GM03348 (cell line): ENCODE results near the gene GPR160.
A peak's percentile ranks its signal among the peaks of the same experiment; 100 is the strongest.

Experiments
- DNase-seq: peaks from one replicate; pipeline ENCODE4 v3.0.0; 2012; ENCODE audit warnings: low spot score

Gene GPR160

DNA sequence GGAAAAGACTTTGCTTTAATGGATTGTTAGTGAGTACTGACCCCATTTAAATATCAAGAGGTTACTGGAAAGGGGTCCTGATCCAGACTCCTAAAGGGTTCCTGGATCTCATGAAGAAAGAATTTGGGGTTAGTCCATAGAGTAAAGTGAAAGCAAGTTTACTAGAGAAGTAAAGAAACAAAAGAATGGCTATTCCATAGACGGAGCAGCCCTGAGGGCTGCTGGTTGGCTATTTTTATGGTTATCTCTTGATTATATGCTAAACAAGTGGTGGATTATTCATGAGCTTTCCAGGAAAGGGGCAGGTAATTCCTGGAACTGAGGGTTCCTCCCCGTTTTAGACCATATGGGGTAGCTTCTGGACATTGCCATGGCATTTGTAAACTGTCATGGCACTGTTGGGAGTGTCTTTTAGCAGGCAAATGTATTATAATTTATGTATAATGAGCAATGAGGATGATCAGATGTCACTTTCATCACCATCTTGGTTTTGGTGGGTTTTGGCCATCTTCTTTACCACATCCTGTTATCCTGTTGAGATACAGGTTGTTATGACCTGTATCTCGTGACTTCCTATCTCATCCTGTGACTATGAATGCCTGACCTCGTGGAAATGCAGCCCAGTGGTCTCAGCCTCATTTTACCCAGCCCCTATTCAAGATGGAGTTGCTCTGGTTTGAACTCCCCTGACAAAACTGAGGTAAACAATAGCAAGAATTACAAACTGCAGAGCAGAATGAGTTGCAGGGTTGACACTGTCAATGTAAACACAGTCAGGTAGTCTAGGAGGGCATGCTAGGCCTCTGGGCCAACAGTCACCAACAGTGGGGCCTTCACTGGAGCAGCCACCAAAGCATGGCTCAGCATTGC lies 10.3 kb upstream of the GPR160 start:
- no peak for DNase-seq

DNA sequence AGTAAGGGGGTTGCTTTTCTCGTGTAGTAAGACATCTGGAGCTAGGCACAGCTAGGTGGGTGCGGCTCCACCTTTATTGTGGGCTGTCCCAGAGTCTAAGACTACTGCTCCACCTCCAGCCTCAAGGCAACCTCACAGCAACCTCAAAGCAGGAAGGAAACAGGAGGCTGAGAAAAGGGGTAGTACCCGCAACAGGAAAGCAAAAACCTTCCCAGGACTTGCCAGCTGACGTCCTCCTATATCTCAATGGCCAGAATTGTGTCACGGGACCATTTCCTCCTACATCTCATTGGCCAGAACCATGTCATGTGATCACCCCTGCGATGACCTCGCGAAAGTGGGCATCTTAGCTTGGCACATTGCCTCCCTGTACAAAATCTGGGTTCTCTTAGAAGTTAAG lies 4.3 kb upstream of the GPR160 start:
- no peak for DNase-seq

DNA sequence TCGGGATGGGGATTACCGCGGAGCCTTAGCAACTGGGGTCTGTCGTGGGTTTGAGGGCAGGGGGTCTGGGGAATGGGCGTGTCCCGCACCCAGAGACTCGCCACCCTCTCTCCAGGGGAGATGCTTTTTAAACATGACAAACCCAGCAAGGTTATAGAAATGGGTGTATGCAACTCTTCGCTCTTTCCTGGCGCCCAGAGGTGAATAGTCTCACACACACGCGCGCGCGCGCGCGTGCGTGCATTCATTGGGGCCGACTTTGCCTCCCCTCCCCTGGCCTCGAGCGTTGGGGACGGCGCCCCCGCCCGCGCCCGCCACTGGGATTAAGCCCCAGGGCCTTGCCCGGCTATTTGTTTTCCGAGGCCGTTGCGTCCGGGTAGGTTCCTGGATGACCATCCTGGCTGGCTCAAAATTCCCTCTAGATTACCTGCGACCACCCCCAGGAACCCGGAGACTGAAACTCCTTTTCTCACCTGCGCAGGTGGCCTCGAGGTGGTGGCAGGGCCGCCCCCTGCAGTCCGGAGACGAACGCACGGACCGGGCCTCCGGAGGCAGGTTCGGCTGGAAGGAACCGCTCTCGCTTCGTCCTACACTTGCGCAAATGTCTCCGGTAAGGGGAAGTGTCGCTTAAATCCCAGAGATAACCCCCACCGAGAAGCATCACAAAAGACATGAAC lies 777 bp downstream of the GPR160 start:
- DNase-seq, result no peak

DNA sequence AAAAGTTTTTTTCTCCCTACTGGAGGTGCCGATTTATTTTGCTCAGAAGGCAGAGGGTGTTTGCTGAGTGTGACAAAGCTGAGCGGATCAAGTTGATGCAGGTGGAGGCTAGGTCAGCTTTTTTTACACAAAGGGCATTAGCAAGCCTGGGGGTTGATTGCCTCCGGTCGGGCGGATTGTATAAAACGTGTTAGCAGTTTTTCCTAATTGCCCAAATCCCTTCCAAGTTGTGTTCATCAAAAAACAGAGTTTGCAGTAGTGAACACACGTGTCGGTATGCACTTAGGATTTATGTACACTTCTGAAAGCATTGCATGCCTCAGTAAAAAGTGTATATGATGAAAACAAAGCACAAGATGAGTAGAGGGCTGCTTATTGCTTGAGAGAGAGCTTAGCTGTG lies 2.6 kb downstream of the GPR160 start:
- DNase-seq, result no peak

DNA sequence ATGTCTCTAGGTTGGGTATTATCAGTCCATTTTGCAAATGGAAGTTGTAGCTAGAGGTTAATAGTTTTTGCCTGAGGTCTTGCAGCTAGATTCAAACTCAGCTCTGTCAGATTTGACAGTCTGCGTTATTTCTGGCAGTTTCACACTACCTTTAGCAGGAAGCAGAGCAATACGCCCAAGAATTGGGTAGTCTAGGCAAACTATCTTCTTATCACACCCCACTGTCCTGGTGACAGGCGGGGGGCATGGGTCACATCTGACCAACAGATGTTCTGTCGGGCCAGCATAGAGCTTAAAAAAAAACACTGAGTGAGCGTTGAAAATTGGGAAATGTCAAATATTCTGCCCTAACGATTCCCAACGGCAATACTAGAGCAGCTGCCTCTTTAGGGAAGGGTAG lies 5.7 kb downstream of the GPR160 start:
- DNase-seq, result no peak

DNA sequence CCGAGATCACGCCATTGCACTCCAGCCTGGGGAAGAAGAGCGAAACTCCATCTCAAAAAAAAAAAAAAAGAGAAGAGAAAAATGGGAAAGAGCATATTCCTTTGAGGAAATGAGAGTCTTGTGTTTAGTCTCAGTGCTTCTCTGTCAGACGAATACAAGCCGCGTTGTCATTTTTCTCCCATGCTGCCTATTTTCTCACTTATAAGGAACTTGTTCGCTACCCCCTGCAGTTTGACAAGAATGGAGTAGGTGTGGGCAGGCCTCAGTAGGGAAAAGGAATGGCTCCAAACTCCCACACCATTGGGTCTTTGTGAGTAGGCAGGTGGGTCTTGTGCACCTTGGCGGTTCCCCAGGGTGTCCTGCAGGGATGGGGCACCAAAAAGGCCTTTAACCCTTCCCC lies 6.5 kb downstream of the GPR160 start:
- DNase-seq, result no peak

DNA sequence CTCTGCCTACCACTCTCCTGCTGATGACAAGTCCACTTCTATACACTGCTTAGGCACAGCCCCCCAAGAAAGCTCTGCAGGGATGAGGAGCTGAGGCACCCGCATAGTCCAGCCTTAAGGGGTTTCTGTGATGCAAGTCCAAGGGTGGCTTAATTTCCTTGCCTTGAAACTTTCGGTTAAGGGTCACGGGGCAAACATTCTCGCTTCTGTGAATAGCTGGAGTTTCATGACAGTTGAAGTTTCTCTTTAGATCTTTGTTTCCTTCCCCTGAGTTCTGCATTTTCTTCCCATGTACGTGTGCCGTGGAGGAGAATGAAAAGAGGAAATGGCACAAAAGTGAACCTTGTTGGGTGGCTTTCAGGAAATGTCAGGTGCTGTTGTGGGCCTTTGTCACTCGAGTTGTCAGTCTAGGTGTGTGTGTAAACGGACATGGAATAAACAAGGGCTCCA lies 7.0 kb downstream of the GPR160 start:
- DNase-seq, result no peak

DNA sequence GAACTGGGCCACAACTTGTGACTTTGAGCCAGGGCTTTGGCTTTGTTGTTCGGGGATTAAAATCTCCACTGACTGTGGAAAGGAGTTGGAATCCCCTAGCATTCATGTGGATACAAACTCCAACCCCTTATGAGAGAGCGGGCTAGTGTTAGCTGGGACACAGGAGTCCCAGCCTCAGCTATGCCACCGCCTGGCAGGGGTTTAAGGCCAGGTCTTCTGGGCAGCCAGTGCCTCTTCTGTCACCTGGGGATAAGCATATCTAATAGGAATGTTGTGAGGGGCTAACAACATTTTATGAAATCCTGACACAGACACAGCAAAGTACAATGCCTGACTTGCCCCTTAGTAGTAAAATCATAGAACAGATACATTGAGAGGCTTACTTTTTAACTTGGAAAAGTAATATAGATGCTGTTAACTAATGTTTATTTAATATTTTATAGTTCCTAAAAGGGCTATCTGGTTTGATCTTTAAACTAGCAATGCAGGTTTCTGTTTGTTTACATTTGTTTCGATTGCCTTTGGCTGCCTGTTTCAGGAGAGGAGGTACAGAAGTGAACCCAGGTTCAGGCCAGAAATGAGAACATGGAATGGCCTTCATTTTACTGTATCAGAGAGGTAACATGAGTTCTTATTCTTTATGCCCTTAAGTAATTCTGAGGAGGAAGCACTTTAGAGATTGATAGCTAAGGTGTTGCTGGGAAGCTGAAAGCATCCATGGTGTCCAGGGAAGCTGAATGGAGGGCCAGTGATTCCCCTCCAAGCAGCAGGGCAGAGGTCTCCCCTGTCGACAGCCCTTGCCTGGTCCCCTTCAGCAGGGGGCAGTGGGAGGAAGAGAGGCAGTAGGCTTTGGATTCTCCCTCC lies 8.7 kb downstream of the GPR160 start:
- DNase-seq, result no peak

DNA sequence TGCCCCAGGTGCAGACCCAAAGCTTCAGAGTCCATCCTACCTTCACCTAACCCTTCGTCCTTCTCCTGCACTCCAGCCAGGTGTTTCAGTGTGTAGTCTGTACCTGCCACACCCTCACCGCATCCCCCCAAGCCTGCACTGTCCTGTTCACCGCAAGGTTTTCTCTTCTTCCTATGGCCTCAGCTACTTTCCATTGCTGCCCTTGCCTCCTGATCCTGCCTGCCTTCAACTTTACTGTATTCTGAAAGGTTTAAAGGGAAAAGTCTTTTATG lies 9.3 kb downstream of the GPR160 start:
- DNase-seq, result no peak

DNA sequence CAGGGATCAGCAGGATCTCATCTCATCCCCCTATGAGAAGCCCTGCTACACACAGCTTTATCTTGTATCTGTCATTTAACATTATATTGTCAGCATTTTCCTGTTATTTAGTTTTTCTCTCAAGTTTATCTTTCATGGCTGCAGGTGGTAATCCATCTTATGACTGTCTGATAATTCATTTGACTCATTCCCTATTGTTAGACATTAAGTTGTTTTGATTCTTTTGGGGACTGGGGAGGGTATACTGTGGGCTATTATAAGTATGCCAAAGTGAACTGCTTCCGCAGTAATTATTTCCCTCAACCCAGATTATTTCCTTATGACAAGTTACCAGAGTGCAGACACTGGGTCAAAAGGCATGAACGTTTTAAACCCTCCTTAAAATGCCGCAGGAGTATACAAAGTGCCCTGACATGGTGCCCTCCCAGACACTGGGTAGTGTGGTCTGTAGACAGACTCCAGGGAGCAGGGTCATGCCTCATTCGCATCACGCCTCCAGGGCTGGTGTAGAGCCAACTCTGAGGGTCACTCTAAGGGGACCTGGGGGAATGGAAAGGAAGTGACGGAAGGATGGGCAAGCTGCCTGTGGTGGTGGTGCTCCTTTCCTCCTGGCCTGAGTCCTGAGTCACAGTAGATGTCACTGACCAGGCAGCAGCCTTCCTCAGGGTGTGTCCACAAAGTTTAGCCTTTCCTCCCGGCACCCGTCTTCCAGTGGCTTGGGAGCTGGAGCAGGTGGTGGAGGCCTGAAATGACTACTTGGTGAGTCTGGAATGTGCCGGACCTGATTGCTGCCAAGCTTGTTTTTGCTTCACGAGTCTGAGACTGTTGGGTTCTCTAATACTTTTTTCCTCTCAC lies 11.6 kb downstream of the GPR160 start:
- no peak for DNase-seq

DNA sequence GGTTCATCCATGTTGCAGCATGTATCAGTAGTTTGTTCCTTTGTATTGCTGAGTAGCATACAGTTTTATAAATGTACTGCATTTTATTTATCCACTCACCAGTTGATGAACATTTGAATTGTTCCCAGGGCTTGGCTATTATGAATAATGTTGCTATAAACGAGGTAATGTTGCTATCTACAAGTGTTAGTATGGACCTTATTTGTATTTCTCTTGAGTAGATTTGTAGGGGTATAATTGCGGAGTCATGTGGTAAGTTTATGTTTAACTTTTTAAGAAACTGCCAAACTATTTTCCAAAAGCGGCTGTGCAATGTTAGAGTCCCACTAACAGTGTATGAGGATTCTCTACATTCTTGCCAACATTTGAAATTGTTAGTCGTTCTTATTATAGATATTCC lies 13.0 kb downstream of the GPR160 start:
- no peak for DNase-seq

DNA sequence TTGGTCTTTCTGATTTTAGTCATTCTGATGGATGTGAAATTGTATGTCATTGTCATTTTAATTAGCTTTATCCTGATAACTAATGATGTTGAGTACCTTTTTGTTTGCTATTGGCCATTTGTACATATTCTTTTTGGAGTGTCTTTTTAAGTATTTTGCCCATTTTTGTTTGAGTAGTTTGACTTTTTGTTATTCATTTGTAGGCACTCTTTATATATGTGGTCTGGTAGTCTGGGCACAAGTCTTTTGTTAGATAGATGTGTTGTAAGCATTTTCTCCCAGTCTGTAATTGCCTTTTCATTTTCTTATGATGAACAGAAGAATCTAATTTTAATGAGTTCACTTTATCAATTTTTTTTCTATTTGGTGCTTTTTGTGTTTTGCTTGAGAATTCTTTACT lies 14.6 kb downstream of the GPR160 start:
- no peak for DNase-seq

DNA sequence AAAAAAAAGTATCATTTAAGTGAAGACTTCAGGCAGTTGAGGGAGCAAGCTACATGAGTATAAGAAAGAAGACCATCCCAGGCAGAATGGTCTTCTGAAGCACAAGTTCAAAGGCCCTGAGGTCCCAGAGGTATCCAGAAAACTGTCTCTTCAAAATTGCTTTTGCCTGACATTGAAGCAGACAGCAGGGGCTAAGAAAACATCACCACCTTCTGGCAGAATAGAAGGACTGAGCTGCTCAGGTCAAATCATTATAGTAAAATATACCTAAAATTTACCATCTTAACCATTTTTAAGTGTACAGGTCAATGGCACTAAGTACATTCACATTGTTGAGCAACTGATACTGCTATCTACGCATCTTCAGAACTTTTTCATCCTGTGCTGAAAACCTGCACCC lies 16.4 kb downstream of the GPR160 start:
- DNase-seq, result no peak

DNA sequence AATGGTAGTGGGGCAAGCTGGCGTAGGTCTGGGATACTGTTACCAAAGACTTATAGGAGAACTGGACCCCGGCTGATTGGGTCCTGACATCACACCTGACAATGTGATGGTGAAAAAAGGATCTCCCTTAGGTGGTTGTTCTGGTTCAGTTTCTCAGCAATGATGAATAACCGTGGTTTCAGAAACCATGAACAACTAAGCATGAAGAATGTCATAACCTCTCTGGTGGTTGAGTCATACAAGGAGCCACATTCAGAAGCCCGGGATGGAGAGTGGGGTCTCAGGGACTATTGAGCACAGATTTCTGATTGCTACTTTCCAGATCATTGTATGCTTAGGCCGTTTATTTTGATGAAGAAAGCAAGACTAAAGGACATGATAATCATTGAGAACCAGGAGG lies 17.4 kb downstream of the GPR160 start:
- DNase-seq, result peak; percentile 15

DNA sequence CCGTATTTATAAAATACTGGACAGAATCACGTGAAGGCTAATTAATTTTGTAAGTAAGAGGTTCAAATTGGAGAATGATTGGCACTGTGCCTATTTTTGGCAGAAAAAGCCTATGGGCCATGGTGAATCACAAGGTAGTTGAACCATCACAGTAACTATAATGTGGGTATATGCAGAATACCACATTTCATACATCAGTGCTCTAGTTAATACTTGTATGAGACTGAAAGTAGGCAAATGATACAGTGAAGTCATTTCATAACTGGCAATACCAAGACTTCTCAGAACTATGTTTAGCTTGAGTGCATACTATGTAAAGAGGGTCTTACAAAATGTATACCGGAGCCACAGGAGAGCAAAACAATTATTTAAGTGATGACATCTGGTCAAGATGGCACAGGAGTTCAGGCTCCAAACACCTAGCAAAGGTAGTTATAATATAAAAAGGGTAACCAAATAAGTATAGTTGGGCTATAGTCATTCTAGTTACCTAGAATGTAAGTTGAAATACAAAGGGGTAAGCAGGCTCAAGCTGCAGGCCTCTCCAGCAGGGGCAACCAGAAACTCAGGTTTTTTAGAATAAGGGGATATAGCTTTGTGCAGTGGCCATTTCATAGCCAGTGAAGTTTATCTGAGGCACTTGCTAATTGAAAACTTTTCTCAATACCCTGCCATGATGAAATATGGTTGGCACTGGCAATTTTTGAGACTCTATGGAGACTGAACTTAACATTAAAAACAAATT lies 19.1 kb downstream of the GPR160 start:
- no peak for DNase-seq

DNA sequence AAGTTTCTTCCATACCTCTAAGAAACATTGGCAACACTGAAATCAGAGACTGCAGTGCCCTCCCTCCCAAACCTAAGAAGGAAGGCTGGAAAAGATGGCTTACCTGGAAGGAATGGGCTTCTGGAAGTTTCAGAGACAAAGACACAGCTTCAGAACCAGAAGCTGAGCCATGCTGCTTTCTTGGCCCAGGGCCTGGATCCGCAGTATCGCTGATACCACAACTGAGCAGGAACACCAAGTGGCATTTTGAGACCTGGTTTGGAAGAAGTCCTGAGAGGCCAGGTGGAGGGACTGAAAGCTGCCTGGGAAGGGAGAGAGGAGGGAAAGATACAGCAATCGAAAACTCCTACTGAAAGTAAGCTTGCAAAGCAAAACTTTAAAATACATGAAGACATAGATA lies 19.8 kb downstream of the GPR160 start:
- DNase-seq, result no peak

DNA sequence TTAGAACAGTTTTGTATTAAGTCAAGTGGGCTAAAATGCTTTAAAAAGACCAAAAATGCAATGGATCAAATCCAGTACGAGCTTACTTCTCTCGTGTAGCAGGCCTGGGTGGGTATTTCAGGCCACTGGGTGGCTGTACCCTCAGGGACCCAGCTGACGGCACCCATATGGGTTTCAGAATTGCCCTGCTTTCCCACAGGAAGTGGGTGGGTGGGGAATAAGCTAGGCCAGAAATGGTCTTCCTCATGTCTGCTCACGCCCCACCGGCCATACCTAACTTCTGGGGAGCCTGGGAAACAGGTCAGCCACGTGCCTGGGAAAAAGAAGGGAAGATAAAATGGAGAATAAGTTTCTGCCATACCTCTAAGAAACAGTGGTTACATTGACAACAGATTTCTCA lies 20.3 kb downstream of the GPR160 start:
- DNase-seq, result no peak

DNA sequence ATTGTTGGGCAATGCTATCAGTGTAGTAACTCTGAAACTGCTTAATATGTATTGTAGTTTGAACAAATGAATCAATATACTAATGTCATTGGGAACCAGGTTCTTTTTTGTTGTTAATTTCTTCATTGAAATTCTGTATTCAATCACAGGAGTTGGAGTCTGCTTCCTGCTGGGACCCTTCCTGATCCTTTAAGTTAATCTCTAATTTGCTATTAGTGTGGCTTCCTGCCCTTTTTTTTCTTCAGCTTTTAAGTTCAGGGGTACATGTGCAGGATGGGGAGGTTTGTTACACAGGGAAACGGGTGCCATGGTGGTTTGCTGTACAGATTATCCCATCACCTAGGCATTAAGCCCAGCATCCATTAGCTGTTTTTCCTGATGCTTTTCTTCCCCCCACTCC lies 21.7 kb downstream of the GPR160 start:
- no peak for DNase-seq

DNA sequence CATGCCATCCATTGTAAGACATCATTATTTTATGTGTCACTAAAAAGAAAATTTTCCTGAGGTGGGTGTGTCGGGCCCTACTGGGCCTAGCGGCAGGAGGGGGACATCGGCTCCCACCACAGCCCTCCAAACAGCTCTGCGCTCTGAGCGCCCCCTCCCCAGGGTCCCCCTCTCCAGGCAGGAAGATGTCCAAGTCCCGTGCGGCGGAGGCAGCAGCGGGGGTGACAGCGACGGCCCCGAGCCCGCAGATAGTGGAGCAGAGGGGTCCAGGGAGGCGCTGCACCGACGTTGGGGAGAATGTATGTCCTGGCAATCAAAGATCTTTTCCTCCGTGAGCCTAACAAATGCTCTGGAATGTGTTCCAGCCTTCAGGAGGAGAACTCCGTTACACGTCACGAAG lies 24.3 kb downstream of the GPR160 start:
- no peak for DNase-seq

DNA sequence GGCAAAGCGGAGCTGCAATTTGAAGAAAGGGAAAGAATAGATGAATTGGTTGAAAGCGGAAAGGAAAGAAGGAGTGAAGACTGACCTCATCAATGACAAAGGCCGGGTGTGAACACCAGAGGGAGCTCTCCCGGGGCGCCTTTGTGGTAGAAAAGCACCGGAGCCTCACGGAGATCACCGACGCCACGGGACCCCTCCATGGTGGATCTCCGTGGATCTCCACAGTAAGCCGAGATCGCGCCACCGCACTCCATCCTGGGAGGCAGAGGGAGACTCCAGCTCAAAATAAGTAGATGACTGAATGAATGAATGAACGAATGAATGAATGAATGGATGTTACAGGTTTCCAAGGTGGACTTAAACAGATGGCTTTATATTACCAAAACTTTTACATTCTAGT lies 25.0 kb downstream of the GPR160 start:
- no peak for DNase-seq

DNA sequence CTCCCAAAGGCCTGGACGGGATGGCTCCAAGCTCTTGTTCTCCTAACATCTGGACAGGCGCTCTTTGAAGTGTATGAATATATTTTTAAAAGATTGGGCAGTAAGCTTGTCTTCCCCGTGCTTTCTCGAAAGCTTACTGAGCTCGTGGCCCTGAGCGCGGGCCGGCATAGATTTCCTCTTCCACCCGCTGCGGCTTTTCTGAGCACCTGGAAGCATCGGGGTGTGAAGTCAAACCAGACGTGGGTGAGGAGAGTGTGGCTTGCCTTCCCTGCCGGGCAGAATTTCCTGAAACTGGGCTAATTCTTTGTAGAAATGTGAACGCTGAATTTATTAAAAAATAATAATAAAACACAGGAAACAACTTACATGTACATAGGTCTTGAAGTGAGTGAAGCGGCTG lies 25.9 kb downstream of the GPR160 start:
- no peak for DNase-seq
